Muscle of leg (tissue), 11 donors: Measurements from ENCODE around the gene CHRNB2. TPM values are rescaled to one million over a fixed set of nuclear protein-coding genes. Genes with fewer than 3 reads are reported as not detected.

Experiments
- DNase-seq: peaks from one replicate; pipeline ENCODE4 v3.0.0; 2013
- H3K27ac ChIP-seq: one replicate; pipeline ENCODE4 v1.5.1; 2013; ENCODE audit warnings: mild to moderate bottlenecking, low read length, control low read depth
- H3K27me3 ChIP-seq: one replicate; pipeline ENCODE4 v1.6.1; 2013; ENCODE audit warnings: low read length; ENCODE audit not compliant: control insufficient read depth, insufficient read depth
- H3K36me3 ChIP-seq: one replicate; pipeline ENCODE4 v1.6.1; 2013; ENCODE audit warnings: low read length; ENCODE audit not compliant: control insufficient read depth, insufficient read depth
- H3K4me1 ChIP-seq: one replicate; pipeline ENCODE4 v1.6.1; 2013; ENCODE audit warnings: low read length; ENCODE audit not compliant: control insufficient read depth, insufficient read depth
- H3K4me3 ChIP-seq: one replicate; pipeline ENCODE4 v1.5.1; 2013; ENCODE audit warnings: low read length, control low read depth
- H3K9me3 ChIP-seq: replicated peaks from 2 replicates; pipeline ENCODE4 v1.6.1; 2013; ENCODE audit warnings: low read depth, low read length; ENCODE audit not compliant: control insufficient read depth
- WGBS: methylation state at CpG from one replicate; pipeline ENCODE4 v1.1.5; 2013; ENCODE audit warnings: missing lambda C conversion rate; ENCODE audit not compliant: insufficient coverage; 5-methylcytosine and 5-hydroxymethylcytosine counted together
- polyA plus RNA-seq, 8 donors: library from polyadenylated mRNA; unstranded; fragments of 120-200 nt; gene quantifications; one replicate each; pipeline versions ENCODE4 v1.2.1 to v1.2.3, GENCODE V29; 2013; ENCODE audit warnings: inconsistent platforms in 1 of 8, low replicate concordance in 1 of 8; ENCODE audit not compliant: insufficient read length in 8 of 8, insufficient read depth in 1 of 8
- total RNA-seq: library from RNA; stranded (reverse); fragments of 120-200 nt; gene quantifications from one replicate; pipeline ENCODE4 v1.2.4, GENCODE V29; 2013

Gene CHRNB2
- total and polyA plus RNA-seq, 9 donors: 0.06 to 1.1 (median 0.21) TPM

GRCh38 chr1:154551474-154551873 is 16.1 kb upstream of the CHRNB2 start:
- WGBS: 100% methylated on average over 3 of the region's 4 CpGs
- no peaks in the 10 kb centered on the region for H3K9me3 ChIP-seq
- H3K36me3 ChIP-seq: peaks cover 67% of the 10 kb centered on the region
- H3K4me3 ChIP-seq: no peak overlapping the region
- DNase-seq: no peak
- no peak overlapping the region for H3K27ac ChIP-seq
- H3K4me1 ChIP-seq: peaks cover 9% of the 10 kb centered on the region
- no peaks in the 10 kb centered on the region for H3K27me3 ChIP-seq

GRCh38 chr1:154552036-154552435 is 15.5 kb upstream of the CHRNB2 start:
- H3K4me3 ChIP-seq: no peak overlapping the region
- DNase-seq: no peak
- no peaks in the 10 kb centered on the region for H3K27me3 ChIP-seq
- H3K27ac ChIP-seq: no peak overlapping the region
- peaks cover 67% of the 10 kb centered on the region for H3K36me3 ChIP-seq
- H3K9me3 ChIP-seq: no peaks in the 10 kb centered on the region
- WGBS: 82% methylated on average over 5 of the region's 6 CpGs
- H3K4me1 ChIP-seq: peaks cover 14% of the 10 kb centered on the region

- H3K36me3 ChIP-seq: peaks cover 67% of the 10 kb centered on the region
- no peaks in the 10 kb centered on the region for H3K27me3 ChIP-seq
- H3K4me1 ChIP-seq: peaks cover 23% of the 10 kb centered on the region
- no peak overlapping the region for H3K27ac ChIP-seq
- WGBS: 53% methylated on average over 6 of the region's 12 CpGs
- no peak overlapping the region for H3K4me3 ChIP-seq
- DNase-seq: no peak
- no peaks in the 10 kb centered on the region for H3K9me3 ChIP-seq
These were observed 14.2 kb upstream of the CHRNB2 start for GRCh38 chr1:154553056-154554030.

GRCh38 chr1:154556422-154556821 is 11.2 kb upstream of the CHRNB2 start:
- H3K27me3 ChIP-seq: no peaks in the 10 kb centered on the region
- peak; percentile 35 for DNase-seq
- H3K9me3 ChIP-seq: no peaks in the 10 kb centered on the region
- no peak overlapping the region for H3K27ac ChIP-seq
- WGBS: 37% methylated on average over 2 of the region's 4 CpGs
- peaks cover 32% of the 10 kb centered on the region for H3K4me1 ChIP-seq
- peaks cover 42% of the 10 kb centered on the region for H3K36me3 ChIP-seq
- H3K4me3 ChIP-seq: no peak overlapping the region

GRCh38 chr1:154557248-154557938 is 10.2 kb upstream of the CHRNB2 start:
- Histone ChIP-seq H3K4me1 (peaks cover 32% of the 10 kb centered on the region), H3K27ac (no peak overlapping the region)
- WGBS: 9% methylated on average over 4 of the region's 7 CpGs

GRCh38 chr1:154557939-154558719 is 9.4 kb upstream of the CHRNB2 start, which contains the start of gene UBE2Q1:
TSS of gene UBE2Q1 (minus strand) at chr1:154558662. CDS start at chr1:154558553, 109 bp downstream.
- peak; percentile 61 for DNase-seq
- WGBS: under 1% methylated on average over 59 of the region's 69 CpGs
- peak within 1 kb of the TSS; percentile 80 for H3K4me3 ChIP-seq
- H3K9me3 ChIP-seq: no peaks in the 10 kb centered on the region
- H3K27ac ChIP-seq: peak within 1 kb of the TSS; percentile 93
- H3K27me3 ChIP-seq: no peaks in the 10 kb centered on the region
- H3K36me3 ChIP-seq: peaks cover 25% of the 10 kb centered on the region
- peaks cover 32% of the 10 kb centered on the region for H3K4me1 ChIP-seq

More at GRCh38 chr1:154557248-154557938, 10.2 kb upstream of the CHRNB2 start:
- DNase-seq: no peak
- Histone ChIP-seq H3K4me3 (peak overlapping the region; percentile 80), H3K36me3 (peaks cover 33% of the 10 kb centered on the region), H3K9me3 (no peaks in the 10 kb centered on the region), H3K27me3 (no peaks in the 10 kb centered on the region)

GRCh38 chr1:154558720-154559465 is 8.7 kb upstream of the CHRNB2 start:
- H3K27ac ChIP-seq: peak overlapping the region; percentile 93
- H3K4me1 ChIP-seq: peaks cover 32% of the 10 kb centered on the region
- WGBS: under 1% methylated on average over 50 of the region's 57 CpGs
- H3K4me3 ChIP-seq: peak overlapping the region; percentile 80
- peak; percentile 100 for DNase-seq
- H3K36me3 ChIP-seq: peaks cover 18% of the 10 kb centered on the region
- no peaks in the 10 kb centered on the region for H3K27me3 ChIP-seq
- H3K9me3 ChIP-seq: no peaks in the 10 kb centered on the region

- DNase-seq: peak; percentile 95
- H3K27me3 ChIP-seq: no peaks in the 10 kb centered on the region
- 7% methylated on average over 11 of the region's 13 CpGs for WGBS
- H3K9me3 ChIP-seq: no peaks in the 10 kb centered on the region
- H3K4me1 ChIP-seq: peaks cover 32% of the 10 kb centered on the region
- H3K36me3 ChIP-seq: peaks cover 13% of the 10 kb centered on the region
- peak overlapping the region; percentile 80 for H3K4me3 ChIP-seq
- peak overlapping the region; percentile 93 for H3K27ac ChIP-seq
These were observed 8.0 kb upstream of the CHRNB2 start for GRCh38 chr1:154559466-154560044.

- Histone ChIP-seq H3K4me3 (no peak overlapping the region), H3K9me3 (no peaks in the 10 kb centered on the region), H3K36me3 (no peaks in the 10 kb centered on the region), H3K4me1 (peaks cover 8% of the 10 kb centered on the region), H3K27ac (no peak overlapping the region), H3K27me3 (peaks cover 38% of the 10 kb centered on the region)
- WGBS: 100% methylated on average over 4 of the region's 6 CpGs
- no peak for DNase-seq
These were observed 1.7 kb upstream of the CHRNB2 start for GRCh38 chr1:154565876-154566275.
